ENCODE data around the gene C14orf119.

Gene C14orf119

GRCh38 chr14:23052671-23053070 lies 42.6 kb upstream of the C14orf119 start:
- Histone ChIP-seq H4K20me1 (ENCODE audit: insufficient read depth, low read length) (no peaks in the 10 kb centered on the region), H3K9me3 (ENCODE audit: low read length) (no peaks in the 10 kb centered on the region), H3K4me1 (ENCODE audit: insufficient read depth, low read length, severe bottlenecking) (peaks cover 12% of the 10 kb centered on the region), H3K9me2 (ENCODE audit: low read depth, low read length) (no peaks in the 10 kb centered on the region), H3K36me3 (ENCODE audit: insufficient read depth, low read length) (no peaks in the 10 kb centered on the region), H3K4me3 (ENCODE audit: low read depth, low read length, poor library complexity, severe bottlenecking) (no peak overlapping the region), H3K79me2 (ENCODE audit: insufficient read depth, low read length) (no peaks in the 10 kb centered on the region), H3K4me2 (ENCODE audit: low read length) (no peak overlapping the region), H2AFZ (ENCODE audit: low read length) (no peak overlapping the region), H3K27ac (ENCODE audit: low read depth, low read length, poor library complexity, severe bottlenecking) (no peak overlapping the region), H3F3A (ENCODE audit: insufficient read depth, low read length) (no peaks in the 10 kb centered on the region), H3K9ac (ENCODE audit: low read length) (no peak overlapping the region), H3K27me3 (ENCODE audit: insufficient read depth, low read length) (no peaks in the 10 kb centered on the region)
- TF ChIP-seq EZH2 (IDR thresholded peaks at IDR 0.05; ENCODE audit: borderline replicate concordance, low read length) (no peak), CTCF (IDR thresholded peaks at IDR 0.05; ENCODE audit: low read length) (no peak)

GRCh38 chr14:23053426-23053825 lies 41.9 kb upstream of the C14orf119 start:
- Histone ChIP-seq H3K4me2 (ENCODE audit: low read length) (no peak overlapping the region), H3K4me3 (ENCODE audit: low read depth, low read length, poor library complexity, severe bottlenecking) (no peak overlapping the region), H3K9ac (ENCODE audit: low read length) (no peak overlapping the region), H2AFZ (ENCODE audit: low read length) (no peak overlapping the region), H3K79me2 (ENCODE audit: insufficient read depth, low read length) (no peaks in the 10 kb centered on the region), H3K36me3 (ENCODE audit: insufficient read depth, low read length) (peaks cover 3% of the 10 kb centered on the region; the same call in 1 of the 2 replicates), H3K27me3 (ENCODE audit: insufficient read depth, low read length) (no peaks in the 10 kb centered on the region), H3K9me2 (ENCODE audit: low read depth, low read length) (no peaks in the 10 kb centered on the region), H3F3A (ENCODE audit: insufficient read depth, low read length) (no peaks in the 10 kb centered on the region), H3K4me1 (ENCODE audit: insufficient read depth, low read length, severe bottlenecking) (peaks cover 18% of the 10 kb centered on the region), H3K9me3 (ENCODE audit: low read length) (no peaks in the 10 kb centered on the region), H4K20me1 (ENCODE audit: insufficient read depth, low read length) (no peaks in the 10 kb centered on the region), H3K27ac (ENCODE audit: low read depth, low read length, poor library complexity, severe bottlenecking) (no peak overlapping the region)
- TF ChIP-seq CTCF (IDR thresholded peaks at IDR 0.05; ENCODE audit: low read length) (no peak), EZH2 (IDR thresholded peaks at IDR 0.05; ENCODE audit: borderline replicate concordance, low read length) (no peak)

GRCh38 chr14:23054000-23054811 lies 41.1 kb upstream of the C14orf119 start:
- peaks cover 18% of the 10 kb centered on the region for H3K4me1 ChIP-seq (ENCODE audit: insufficient read depth, low read length, severe bottlenecking)
- H2AFZ ChIP-seq (ENCODE audit: low read length) = no peak overlapping the region
- no peak overlapping the region for H3K4me2 ChIP-seq (ENCODE audit: low read length)
- no peak overlapping the region for H3K4me3 ChIP-seq (ENCODE audit: low read depth, low read length, poor library complexity, severe bottlenecking)
- no peaks in the 10 kb centered on the region for H3F3A ChIP-seq (ENCODE audit: insufficient read depth, low read length)
- no peaks in the 10 kb centered on the region for H3K9me3 ChIP-seq (ENCODE audit: low read length)
- no peak overlapping the region for H3K9ac ChIP-seq (ENCODE audit: low read length)
- H3K27me3 ChIP-seq (ENCODE audit: insufficient read depth, low read length) = no peaks in the 10 kb centered on the region
- H3K27ac ChIP-seq (ENCODE audit: low read depth, low read length, poor library complexity, severe bottlenecking) = no peak overlapping the region
- peaks cover 10% of the 10 kb centered on the region for H3K36me3 ChIP-seq (ENCODE audit: insufficient read depth, low read length)
- no peaks in the 10 kb centered on the region for H4K20me1 ChIP-seq (ENCODE audit: insufficient read depth, low read length)
- H3K79me2 ChIP-seq (ENCODE audit: insufficient read depth, low read length) = no peaks in the 10 kb centered on the region
- TF ChIP-seq CTCF (IDR thresholded peaks at IDR 0.05; ENCODE audit: low read length) = peak; percentile 64
- no peak for TF ChIP-seq EZH2 (IDR thresholded peaks at IDR 0.05; ENCODE audit: borderline replicate concordance, low read length)
- no peaks in the 10 kb centered on the region for H3K9me2 ChIP-seq (ENCODE audit: low read depth, low read length)
